DMS153 (cell line): Measurements from ENCODE around the gene CKMT2.
"Not testable (repeated sequence)": the region's sequence is repeated elsewhere in the genome, so short reads cannot be mapped to it uniquely, and the experiment has no call there.

Source experiments
- DNase-seq: peaks from one replicate; lab custom pipeline; 2025; lab: John Stamatoyannopoulos, UW

CKMT2 gene

DNA sequence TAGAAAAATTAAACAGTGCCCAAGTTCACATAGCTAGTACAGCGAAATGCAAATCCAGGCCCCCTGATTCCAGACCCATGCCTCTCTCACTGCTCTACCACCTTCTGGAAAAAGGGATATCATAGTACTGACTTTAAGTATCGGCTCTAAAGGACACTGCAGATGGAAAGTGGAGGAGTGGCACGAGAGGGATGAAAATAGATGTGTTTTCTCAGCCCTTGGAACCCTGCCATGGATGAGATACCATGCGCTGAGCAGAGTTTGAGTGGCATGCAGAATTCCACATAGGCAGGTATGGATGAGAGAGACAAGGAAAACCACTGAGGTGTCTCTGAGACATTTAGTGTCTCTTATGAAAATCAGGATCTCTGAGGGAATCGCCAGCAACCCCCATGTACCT is 18.8 kb downstream of the CKMT2 start:
- DNase-seq: no peak

DNA sequence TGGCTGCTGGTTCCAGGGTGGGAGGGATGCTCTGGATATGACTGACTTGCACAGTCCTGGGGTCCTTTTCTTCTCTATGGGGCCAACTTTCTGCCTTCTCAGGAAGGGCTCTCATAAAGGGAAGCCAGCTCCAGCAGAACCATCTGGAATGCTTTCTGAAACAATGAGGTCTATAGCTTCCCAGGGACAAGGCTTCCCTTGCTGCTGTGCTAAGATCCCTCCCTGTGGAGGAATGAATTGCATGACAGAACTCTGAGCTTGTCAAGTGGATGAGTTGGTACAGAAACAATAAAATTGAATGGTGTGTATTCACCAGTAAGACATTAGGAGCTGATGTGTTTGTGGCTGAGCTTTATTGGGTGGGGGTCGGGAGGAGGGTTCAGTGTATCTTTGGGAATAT is 19.8 kb downstream of the CKMT2 start:
- no peak for DNase-seq

DNA sequence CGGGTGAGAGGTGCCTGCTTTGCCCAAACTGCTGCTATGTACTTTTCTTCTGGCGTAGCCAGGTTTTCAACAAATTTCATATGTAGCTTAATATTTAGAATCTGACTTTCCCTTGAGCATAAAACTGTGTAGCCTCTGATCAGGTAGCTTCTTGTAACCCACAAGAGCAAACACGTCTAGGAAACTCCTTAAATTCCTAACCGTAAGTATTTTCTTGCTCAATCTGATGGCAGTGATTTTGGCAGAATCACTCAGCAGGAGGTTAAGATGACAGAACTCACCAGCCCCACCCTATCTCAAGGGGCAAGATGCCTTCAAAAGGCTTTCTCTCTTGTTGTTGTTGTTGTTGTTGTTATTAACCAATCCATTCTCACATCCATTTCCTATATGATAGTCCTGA is 20.8 kb downstream of the CKMT2 start:
- DNase-seq: no peak

DNA sequence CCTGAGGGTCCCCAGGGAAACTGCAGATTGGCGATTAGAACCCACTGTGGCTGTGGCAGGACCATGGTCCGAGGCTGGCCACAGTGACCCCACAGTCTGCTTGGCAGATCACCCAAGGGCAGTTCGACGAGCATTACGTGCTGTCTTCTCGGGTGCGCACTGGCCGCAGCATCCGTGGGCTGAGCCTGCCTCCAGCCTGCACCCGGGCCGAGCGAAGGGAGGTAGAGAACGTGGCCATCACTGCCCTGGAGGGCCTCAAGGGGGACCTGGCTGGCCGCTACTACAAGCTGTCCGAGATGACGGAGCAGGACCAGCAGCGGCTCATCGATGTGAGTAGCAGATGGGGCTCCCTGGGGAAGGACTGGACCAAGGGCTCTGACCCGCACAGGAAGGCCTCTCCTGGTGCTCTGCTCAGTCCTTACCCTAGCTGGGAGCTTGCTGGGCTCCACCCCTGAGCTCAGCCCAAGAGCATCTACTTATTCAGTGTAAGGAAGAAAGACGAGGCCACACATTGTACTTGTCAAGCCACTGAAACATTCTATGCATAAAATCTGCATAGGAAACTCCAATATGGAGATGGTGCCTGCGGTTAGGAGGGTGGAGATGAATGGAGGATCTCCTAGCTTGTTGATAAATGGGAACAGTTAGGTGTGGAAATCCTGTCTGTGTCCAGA is 21.9 kb downstream of the CKMT2 start:
- no peak for DNase-seq

DNA sequence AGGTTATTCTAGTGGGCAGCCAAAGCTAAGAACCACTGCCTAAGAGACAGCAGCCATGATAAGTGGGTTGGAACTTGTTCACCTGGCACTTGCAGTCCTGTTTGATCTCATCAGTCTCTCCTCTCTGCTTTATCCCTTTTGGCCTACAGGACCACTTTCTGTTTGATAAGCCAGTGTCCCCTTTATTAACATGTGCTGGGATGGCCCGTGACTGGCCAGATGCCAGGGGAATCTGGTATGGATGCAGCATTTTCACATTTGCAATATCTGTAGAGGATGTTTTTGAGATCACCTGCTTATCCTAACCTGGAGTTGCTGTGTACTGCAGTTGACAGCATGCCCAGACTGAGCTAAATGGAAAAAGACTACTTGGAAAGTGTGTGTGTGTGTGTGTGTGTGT is 23.6 kb downstream of the CKMT2 start:
- no peak for DNase-seq

DNA sequence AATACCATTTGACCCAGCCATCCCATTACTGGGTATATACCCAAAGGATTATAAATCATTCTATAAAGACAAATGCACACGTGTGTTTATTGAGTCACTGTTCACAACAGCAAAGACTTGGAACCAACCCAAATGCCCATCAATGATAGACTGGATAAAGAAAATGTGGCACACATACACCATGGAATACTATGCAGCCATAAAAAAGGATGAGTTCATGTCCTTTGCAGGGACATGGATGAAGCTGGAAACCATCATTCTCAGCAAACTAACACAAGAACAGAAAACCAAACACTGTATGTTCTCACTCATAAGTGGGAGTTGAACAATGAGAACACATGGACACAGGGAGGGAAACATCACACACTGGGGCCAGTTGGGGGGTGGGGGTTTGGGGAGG is 29.7 kb downstream of the CKMT2 start:
- DNase-seq: not testable (repeated sequence)

DNA sequence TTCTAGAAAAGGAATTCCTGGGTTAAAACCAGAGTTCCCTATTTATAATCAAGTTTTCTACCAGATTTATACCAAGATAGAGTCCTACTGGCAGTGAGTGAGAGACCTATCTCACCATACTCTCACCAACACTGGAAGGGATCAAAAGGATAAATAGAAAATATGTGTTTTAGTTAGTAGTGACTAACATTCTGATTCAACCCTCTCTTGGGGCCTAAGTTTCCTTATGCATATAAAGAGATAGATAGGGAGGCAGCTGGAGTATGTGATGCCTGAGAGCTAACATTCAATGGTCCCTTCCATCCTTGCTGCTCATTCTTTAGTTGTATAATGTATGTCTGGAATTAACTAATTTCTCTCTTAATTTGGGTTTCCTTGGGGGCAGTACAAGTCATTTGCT is 32.0 kb downstream of the CKMT2 start:
- DNase-seq: no peak

DNA sequence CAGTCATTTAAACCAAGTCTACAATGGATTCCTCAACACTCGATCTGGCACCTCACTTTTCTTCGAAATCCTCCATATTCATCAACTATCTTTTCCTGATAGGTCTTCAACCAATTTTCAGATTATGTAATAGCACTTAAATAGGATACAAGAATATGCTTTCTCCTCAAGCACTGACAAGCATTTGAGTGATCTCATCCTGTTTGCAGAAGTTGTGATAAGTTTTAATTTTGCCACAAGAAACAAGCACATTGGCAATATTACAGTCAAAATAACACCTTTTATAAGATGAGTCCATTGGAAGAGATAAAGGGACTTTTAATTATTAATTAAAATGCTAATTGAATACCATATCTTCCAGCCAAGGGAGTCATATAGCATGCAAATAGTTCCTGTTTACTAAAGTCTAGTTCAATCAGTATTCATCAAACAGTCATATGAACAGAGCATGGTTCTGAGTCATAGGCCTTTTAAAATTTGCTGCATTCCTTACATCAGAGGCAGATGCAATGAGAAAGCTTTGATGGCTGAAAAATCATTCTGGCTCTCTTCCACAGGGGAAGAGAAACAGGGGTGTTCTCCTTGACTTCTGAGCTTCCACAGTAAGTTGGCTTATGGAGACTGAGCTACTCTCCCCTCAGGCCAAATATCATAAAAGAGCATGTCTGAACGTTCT is 35.5 kb downstream of the CKMT2 start:
- DNase-seq: no peak

DNA sequence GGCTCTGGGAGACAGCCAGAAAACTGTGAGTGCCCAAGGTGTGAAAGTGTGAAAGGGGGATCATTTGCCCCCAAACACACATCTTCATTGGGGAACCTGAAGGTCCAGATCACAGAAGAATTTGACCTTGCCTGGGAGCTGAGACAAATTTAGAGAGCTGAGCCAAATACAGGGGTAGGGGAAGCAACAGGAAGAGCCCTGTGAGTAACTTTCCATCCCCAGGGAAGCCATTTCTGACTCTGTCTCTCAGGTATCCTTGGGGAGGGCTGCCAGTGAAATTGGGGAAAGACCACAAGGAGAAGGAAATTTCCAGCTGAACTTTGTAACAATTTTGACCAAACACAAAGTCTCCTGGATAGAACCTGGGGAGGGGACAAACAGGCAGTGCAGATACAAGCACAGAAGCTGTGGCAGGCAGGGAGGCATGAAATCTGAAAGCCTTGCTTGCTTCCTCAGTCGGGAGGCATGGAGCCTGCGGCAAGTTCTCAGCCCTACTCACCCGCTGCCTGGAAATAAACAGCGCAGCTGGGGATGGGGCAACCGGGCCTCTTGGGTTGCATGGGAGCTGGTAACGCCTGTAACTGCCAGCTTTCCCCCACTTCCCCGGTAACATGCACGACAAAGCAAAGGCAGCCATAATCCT is 36.8 kb downstream of the CKMT2 start:
- DNase-seq: peak; percentile 24

- DNase-seq: peak; percentile 28
These were observed 37.4 kb downstream of the CKMT2 start for GRCh38 chr5:81270394-81271027.

GRCh38 chr5:81283976-81284375 is 50.9 kb downstream of the CKMT2 start:
- DNase-seq: no peak

DNA sequence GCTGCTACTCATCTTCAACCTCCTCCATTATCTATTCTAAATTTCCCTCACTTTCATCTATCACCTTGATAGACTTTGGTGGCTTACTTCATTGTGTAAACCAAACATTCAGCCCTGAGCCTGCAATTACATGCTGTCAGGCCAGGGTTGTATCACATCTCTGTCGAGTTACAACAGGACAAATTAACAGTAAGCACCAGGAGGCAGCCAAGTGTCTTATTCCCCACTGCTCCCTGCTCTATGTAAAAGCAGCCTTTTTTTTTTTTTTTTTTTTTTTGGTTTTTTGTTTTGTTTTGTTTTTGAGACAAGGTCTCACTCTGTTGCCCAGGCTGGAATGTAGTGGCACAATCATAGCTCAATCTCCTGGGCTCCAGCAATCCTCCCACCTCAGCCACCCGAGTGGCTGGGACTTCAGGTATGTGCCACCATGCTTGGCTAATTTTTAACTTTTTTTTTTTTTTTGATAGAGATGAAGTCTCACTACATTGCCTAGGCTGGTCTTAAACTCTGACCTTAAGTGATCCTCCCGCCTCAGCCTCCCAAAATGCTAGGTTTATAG is 53.0 kb downstream of the CKMT2 start:
- DNase-seq: no peak

DNA sequence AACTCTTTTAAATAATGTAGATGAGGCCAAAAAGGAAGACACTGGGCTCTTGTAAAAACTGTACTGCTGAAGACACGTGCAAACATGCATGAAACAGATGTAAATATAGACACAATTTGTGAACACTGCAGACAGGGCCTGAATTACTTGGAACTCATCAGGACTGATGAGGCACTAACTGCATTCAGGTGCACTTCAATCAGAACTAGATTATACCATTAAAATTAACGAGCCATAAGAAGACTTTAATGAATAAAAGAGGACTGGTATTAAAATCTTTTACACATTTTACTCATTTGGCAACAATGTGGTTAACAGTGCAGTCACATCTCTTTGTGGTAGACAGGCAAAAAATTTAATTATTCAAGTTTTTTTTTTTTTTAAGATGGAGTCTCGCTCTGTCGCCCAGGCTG is 54.9 kb downstream of the CKMT2 start:
- DNase-seq: no peak

- DNase-seq: no peak
These were observed 57.0 kb downstream of the CKMT2 start for GRCh38 chr5:81290146-81290545.

GRCh38 chr5:81292130-81292529 is 59.0 kb downstream of the CKMT2 start:
- DNase-seq: no peak

DNA sequence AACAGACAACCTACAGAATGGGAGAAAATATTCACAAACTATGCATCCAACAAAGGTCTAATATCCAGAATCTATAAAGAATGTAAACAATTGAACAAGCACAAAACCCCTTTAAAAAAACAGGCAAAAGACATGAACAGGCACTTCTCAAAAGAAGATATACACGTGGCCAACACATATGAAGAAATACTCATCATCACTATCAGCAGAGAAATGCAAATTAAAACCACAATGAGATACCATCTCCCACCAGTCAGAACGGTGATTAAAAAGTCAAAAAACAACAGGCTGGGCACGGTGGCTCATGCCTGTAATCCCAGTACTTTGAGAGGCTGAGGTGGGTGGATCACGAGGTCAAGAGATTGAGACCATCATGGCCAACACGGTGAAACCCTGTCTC is 60.9 kb downstream of the CKMT2 start:
- DNase-seq: not testable (repeated sequence)

DNA sequence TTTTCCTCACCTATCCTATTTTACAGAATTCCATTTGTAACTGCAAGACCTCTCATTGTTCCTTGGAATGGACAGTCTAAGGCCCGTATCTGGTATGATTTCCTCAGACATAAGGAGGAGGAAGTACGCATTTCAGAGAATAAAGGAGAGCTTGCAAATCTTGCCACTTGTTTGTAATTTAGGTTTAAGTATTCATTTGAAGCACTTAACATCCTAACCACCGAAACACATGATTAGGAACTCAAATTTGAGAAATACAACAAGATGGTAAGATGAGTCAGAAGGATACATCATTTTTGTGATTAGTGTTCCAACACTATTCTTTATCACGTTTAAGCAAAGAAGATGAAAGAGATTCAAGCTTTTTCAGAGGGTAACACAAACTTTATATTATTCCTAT is 64.4 kb downstream of the CKMT2 start:
- no peak for DNase-seq

DNA sequence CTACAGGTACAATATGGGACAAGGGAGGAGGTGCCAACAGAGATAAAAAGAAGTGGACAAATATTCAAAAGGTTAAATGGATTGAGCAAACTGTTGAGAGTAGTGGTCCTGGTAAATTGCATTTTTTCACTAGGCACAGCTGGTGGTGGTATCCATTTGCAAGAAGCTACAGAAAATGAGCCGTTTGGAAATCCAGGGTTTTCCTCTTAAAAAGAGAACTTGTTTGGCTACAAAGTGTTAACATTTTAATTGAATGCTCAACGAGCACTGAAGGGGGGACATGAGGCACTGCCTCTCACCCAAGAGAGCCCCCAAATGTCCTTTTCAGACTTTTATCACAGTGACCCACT is 67.8 kb downstream of the CKMT2 start:
- no peak for DNase-seq

GRCh38 chr5:81301271-81302015 is 68.3 kb downstream of the CKMT2 start, which contains the start of gene ZCCHC9:
Gene ZCCHC9 (plus strand): TSS chr5:81301587. CDS start chr5:81304758, 3,171 bp downstream.
- DNase-seq: peak; percentile 56

DNA sequence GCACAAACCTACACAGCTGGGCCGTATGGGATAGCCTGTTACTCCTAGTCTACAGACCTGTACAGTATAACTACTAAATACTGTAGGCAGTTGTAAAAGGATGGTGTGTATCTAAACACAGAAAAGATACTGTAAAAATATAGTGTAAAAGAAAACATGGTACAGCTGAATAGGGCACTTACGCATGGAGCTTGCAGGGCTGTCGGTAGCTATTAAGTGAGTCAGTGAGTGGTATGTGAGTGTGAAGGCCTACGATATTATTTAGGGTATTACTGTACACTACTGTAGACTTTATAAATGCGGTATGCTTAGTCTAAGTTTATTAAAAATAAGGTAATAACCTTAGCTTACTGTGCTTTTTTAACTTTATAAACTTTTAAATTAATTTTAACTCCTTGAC is 69.5 kb downstream of the CKMT2 start:
- no peak for DNase-seq

DNA sequence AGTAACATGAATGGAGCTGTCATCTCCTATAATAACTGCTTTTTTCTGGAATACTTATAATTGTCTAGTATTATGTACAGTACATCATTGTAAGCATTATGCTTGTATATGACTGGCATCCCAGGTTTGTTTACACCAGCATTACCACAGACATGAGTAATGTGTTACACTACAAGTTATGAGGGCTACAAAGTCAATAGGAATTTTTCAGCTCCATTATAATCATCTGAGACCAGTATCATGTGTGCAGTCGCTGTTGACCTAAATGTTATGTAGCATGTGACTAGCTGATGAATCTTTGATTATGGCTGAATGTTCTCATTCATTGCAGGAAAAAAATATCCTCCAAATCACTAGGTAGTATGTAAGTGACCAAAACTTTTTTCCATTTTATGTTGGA is 70.4 kb downstream of the CKMT2 start:
- DNase-seq: no peak

DNA sequence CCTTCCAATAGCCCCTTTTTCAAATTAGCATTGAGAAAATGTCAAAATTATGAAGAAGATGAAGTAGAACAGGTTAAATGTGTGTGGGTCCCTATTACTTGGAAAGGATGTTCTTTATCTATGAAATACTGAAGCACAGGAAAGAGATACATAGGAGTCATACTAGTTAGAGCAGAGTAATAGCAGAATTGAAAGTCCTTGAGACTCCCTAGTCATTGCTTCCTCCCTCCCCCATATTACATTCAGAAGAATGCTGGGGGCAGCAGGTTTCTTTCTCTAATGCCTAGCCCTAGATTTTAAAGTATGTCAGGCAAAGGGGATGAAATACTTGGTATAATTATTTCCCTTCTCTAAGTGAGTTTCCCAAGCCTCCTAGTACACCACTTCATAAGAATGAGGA is 72.7 kb downstream of the CKMT2 start:
- DNase-seq: no peak
